Measurements from ENCODE around the gene TMEM117.

DNA sequence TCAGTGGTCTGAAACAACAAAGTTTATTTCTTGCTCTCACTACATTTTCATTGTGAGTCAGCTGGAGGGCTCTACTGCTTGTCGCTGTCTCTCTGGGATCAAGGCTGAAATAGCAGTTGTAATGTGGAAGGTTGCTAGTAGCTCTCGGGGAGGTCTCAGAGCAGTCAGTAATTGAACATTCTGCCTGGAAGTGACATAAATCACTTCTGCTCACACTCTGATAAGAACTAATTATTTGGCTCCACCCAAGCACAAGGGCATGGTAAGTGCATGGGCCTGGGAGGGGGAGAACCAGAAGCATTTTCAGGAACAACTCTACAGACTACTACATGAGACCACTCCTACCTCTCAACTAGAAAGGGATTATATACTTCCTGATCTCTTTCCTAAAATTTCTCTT is 128.2 kb downstream of the TMEM117 start:
- TF ChIP-seq, protein P1, sequence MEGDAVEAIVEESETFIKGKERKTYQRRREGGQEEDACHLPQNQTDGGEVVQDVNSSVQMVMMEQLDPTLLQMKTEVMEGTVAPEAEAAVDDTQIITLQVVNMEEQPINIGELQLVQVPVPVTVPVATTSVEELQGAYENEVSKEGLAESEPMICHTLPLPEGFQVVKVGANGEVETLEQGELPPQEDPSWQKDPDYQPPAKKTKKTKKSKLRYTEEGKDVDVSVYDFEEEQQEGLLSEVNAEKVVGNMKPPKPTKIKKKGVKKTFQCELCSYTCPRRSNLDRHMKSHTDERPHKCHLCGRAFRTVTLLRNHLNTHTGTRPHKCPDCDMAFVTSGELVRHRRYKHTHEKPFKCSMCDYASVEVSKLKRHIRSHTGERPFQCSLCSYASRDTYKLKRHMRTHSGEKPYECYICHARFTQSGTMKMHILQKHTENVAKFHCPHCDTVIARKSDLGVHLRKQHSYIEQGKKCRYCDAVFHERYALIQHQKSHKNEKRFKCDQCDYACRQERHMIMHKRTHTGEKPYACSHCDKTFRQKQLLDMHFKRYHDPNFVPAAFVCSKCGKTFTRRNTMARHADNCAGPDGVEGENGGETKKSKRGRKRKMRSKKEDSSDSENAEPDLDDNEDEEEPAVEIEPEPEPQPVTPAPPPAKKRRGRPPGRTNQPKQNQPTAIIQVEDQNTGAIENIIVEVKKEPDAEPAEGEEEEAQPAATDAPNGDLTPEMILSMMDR (IDR thresholded peaks at IDR 0.05) = no peak
- no peak for TF ChIP-seq POLR2A (IDR thresholded peaks at IDR 0.05)
- TF ChIP-seq POLR2AphosphoS5 (IDR thresholded peaks at IDR 0.05) = no peak
- no peak for TF ChIP-seq EP300 (IDR thresholded peaks at IDR 0.05)
